22Rv1 (cell line): ENCODE results near the gene BPIFA3.

Source experiments
- H3K27ac ChIP-seq: fragments of 450-650 bp; 2 replicates; pipeline ENCODE4 v1.5.1; 2017
- CTCF ChIP-seq: fragments of 450-650 bp; IDR thresholded peaks from 2 replicates; pipeline ENCODE4 v1.5.1; 2017; ENCODE audit warnings: mild to moderate bottlenecking
- ZFX ChIP-seq: fragments of 450-650 bp; IDR thresholded peaks from 2 replicates; pipeline ENCODE4 v1.6.1; 2017; ENCODE audit warnings: antibody characterized with exemption, borderline replicate concordance

The BPIFA3 gene

GRCh38 chr20:33235696-33236095, 18.5 kb downstream of the BPIFA3 start, which contains the start of gene BPIFA1:
Gene BPIFA1 (plus strand): TSS chr20:33235996. CDS start chr20:33237712, 1,716 bp downstream.
- H3K27ac ChIP-seq: no peak within 1 kb of the TSS
- TF ChIP-seq ZFX: no peak
- no peak for TF ChIP-seq CTCF

- TF ChIP-seq ZFX (no peak), CTCF (no peak)
- H3K27ac ChIP-seq: no peak overlapping the region
Measured at GRCh38 chr20:33236351-33236750, 19.2 kb downstream of the BPIFA3 start.

- H3K27ac ChIP-seq: no peak overlapping the region
- no peak for TF ChIP-seq CTCF
- no peak for TF ChIP-seq ZFX
Measured at GRCh38 chr20:33237989-33238388, 20.8 kb downstream of the BPIFA3 start.

- TF ChIP-seq CTCF (no peak), ZFX (no peak)
- H3K27ac ChIP-seq: no peak overlapping the region
Measured at GRCh38 chr20:33239418-33239817, 22.3 kb downstream of the BPIFA3 start.

GRCh38 chr20:33239979-33240736, 23.0 kb downstream of the BPIFA3 start:
- H3K27ac ChIP-seq: no peak overlapping the region
- TF ChIP-seq CTCF (no peak), ZFX (no peak)

- TF ChIP-seq ZFX (no peak), CTCF (no peak)
Measured at GRCh38 chr20:33240923-33241322, 23.8 kb downstream of the BPIFA3 start.

GRCh38 chr20:33242319-33243100, 25.4 kb downstream of the BPIFA3 start:
- no peak overlapping the region for H3K27ac ChIP-seq
- no peak for TF ChIP-seq CTCF
- no peak for TF ChIP-seq ZFX

More at GRCh38 chr20:33240923-33241322, 23.8 kb downstream of the BPIFA3 start:
- no peak overlapping the region for H3K27ac ChIP-seq
